Ascending aorta (tissue), 2 donors: ENCODE results near the gene TOM1. TPM values are rescaled to one million over a fixed set of nuclear protein-coding genes. Genes with fewer than 3 reads are reported as not detected.
A peak's percentile ranks its signal among the peaks of the same experiment; 100 is the strongest.

Source experiments
- DNase-seq, 2 donors: peaks; one replicate each; pipeline ENCODE4 v3.0.0-alpha.2; 2019; ENCODE audit warnings: low spot score in 2 of 2
- H3K27ac ChIP-seq, 2 donors: fragments of 200-600 bp; sonication (generic); one replicate each; pipeline ENCODE4 v1.5.1; 2016 to 2017; ENCODE audit warnings: mild to moderate bottlenecking in 1 of 2
- H3K27me3 ChIP-seq: fragments of 200-600 bp; sonication (generic); one replicate; pipeline ENCODE4 v1.5.1; 2017
- H3K36me3 ChIP-seq, 2 donors: fragments of 200-600 bp; sonication (generic); one replicate each; pipeline ENCODE4 v1.5.1; 2016
- H3K4me1 ChIP-seq, 2 donors: fragments of 200-600 bp; sonication (generic); one replicate each; pipeline ENCODE4 v1.5.1; 2016 to 2017; ENCODE audit warnings: mild to moderate bottlenecking in 1 of 2
- H3K4me3 ChIP-seq, 2 donors: fragments of 200-600 bp; sonication (generic); one replicate each; pipeline ENCODE4 v1.5.1; 2016 to 2017; ENCODE audit warnings: mild to moderate bottlenecking in 1 of 2
- H3K9me3 ChIP-seq, 2 donors: fragments of 200-600 bp; sonication (generic); one replicate each; pipeline ENCODE4 v1.5.1; 2016
- CTCF ChIP-seq, 3 experiments: fragments of 200-600 bp in 2 of 3; fragments of 450-650 bp in 1 of 3; sonication (generic) in 2 of 3; IDR thresholded peaks; one replicate each; pipeline ENCODE4 v1.5.1; 2016 to 2019; ENCODE audit warnings: antibody characterized with exemption in 3 of 3, mild to moderate bottlenecking in 1 of 3, moderate library complexity in 1 of 3
- intact Hi-C: fragments of 100-400 bp; cut with DNase I; formaldehyde crosslinking; loops from one replicate; pipeline ENCODE4 v1.15.1; 2023
- total RNA-seq: library from RNA; depleted of rRNA; stranded (reverse); fragments of >200 nt; gene quantifications from one replicate; pipeline ENCODE4 v1.1.0, GENCODE V29; 2016

TOM1 gene
- total RNA-seq, 1 donor from 2014 or later: 84.4 TPM

DNA sequence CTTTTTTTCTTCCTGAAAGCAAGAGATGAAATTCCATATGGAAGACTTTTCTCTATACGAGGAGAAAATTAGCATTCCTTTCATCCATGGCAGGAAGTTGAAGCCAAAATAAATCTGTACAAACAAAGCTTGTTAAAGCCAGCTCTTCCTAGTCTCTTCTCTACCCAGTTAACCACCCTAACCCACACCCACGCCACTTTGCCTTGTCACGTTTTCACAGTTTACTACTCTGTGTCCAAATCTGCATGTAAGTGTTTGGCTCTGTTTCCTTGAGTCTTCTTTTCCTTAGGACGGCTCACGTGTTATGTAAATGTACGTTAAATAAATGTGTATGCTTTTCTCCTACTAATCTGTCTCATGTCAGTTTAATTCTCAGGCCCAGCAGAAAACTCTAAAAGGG, 74.1 kb downstream of the TOM1 start:
- Histone ChIP-seq H3K27me3 (no peaks in the 10 kb centered on the region), H3K27ac (no peak overlapping the region)
- intact Hi-C loops: no loop called here

DNA sequence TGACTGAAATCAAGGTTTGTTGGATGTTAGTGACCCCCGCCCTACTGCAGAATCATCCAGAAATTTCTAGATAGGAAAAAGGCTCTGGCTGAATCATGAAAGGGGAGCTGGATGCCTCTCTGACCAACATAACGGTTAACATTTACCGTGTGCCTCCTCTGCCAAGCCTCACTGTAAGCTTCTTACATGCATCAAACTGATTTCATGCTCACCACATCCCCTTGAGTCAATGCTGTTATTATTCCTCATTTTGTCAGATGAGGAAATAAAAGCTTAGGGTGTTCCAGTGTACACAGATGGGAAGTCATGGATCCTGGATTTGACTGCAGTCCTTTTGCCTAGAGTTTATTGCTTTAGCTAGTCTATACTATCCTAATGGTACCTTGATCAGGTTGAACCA, 75.3 kb downstream of the TOM1 start:
- no peaks in the 10 kb centered on the region for H3K9me3 ChIP-seq
- intact Hi-C loops: no loop called here
- H3K4me3 ChIP-seq: no peak overlapping the region
- H3K36me3 ChIP-seq: no peaks in the 10 kb centered on the region
- DNase-seq: no peak
- TF ChIP-seq CTCF (IDR thresholded peaks at IDR 0.05): no peak
- peak overlapping the region in 1 of 2 donors; percentile 9 for H3K27ac ChIP-seq
- H3K27me3 ChIP-seq: no peaks in the 10 kb centered on the region
- peaks cover 0 to 19% of the 10 kb centered on the region in 2 donors for H3K4me1 ChIP-seq

More for the DNA sequence above, 74.1 kb downstream of the TOM1 start:
- Histone ChIP-seq H3K36me3 (no peaks in the 10 kb centered on the region), H3K4me3 (no peak overlapping the region), H3K9me3 (no peaks in the 10 kb centered on the region), H3K4me1 (peaks cover 0 to 19% of the 10 kb centered on the region in 2 donors)
- no peak for TF ChIP-seq CTCF (IDR thresholded peaks at IDR 0.05)
- no peak for DNase-seq

DNA sequence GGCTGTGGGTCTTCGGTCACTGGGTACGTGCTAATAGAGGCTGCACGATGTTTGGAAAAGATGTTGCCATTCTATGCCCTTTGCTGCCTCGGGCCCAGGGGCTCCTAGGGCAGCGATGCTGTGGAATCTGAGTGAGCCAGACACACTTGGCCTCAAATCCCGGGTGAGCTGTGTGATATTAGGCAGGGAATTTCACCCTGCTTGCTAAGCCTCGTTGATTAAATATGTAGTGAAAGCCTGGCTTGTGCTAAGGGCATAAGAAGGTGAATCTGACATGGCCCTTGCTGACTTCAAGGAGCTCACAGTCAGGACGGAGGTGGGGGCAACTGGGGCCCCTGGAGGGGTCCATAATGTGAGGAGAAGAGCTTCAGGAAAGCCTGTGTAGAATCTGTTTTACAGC, 75.8 kb downstream of the TOM1 start:
- TF ChIP-seq CTCF (IDR thresholded peaks at IDR 0.05): no peak
- intact Hi-C loops: no loop called here
- Histone ChIP-seq H3K9me3 (no peaks in the 10 kb centered on the region), H3K4me3 (no peak overlapping the region), H3K36me3 (no peaks in the 10 kb centered on the region), H3K27ac (peak overlapping the region; percentile 9 to 70), H3K27me3 (no peaks in the 10 kb centered on the region), H3K4me1 (peaks cover 4 to 24% of the 10 kb centered on the region in 2 donors)
- DNase-seq: no peak

DNA sequence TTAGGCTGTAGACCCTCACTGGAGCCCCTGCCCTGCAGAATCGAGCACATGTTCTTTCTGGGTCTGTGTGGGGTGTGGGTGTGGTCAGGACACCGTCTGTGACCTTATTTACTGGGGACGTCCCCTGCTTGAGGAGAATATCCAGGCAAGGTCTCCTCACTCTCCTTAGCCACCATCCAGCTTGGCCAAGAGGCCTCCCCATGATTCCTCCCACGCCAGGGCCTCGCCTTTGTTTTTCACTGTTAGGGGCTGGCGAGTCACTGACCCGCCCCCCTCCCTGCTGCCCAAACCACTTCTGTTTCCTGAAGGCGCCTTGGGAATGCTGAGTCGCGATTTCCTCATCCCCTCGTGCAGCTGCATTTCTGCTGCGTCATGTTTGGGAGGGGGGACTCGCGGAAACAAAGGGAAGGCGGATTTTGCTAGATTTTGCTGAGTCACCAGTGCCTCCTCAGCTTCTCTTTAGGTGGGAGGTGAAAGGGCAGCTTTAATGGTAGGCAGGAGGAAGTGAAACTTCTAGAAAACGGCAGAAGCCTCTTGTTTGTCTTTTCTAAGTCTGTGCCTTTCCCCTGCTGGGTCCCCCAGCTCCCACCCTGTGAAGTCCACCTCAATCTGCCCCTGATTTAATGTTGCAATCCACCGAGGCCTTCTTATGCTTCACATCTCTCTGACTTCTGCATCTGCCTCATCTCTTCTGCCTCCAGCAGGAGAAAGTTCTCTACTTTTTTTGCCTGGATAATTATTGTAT, 77.2 kb downstream of the TOM1 start:
- intact Hi-C loops: no loop called here
- Histone ChIP-seq H3K9me3 (no peaks in the 10 kb centered on the region), H3K36me3 (no peaks in the 10 kb centered on the region), H3K4me1 (peaks cover 5 to 33% of the 10 kb centered on the region in 2 donors), H3K4me3 (peak overlapping the region in 1 of 2 donors; percentile 24), H3K27me3 (no peaks in the 10 kb centered on the region), H3K27ac (peak overlapping the region; percentile 70 to 74)
- no peak for TF ChIP-seq CTCF (IDR thresholded peaks at IDR 0.05)
- peak; percentile 94 to 98 for DNase-seq

DNA sequence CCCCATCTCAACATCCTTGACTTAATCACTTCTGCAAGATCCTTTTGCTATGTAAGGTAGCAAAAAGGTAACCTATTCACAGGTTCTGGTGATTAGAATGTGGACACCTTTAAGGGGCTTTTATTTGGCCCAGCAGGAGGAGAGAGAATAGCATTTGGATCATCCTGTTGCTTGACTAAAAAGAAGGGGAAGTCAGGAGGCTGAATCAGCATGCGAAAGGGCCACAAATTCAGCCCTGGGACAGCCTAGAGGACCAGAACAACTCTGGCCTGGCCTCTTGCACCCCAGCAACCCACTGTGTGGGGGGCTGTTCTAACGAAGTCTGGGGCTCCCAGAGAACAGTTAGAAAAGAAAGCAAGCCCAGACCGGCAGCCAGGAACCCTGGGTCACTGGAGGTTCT, 78.0 kb downstream of the TOM1 start:
- TF ChIP-seq CTCF (IDR thresholded peaks at IDR 0.05): no peak
- DNase-seq: no peak
- H3K27ac ChIP-seq: peak overlapping the region; percentile 70 to 74
- intact Hi-C loops: no loop called here
- no peaks in the 10 kb centered on the region for H3K9me3 ChIP-seq
- H3K4me1 ChIP-seq: peaks cover 5 to 29% of the 10 kb centered on the region in 2 donors
- no peaks in the 10 kb centered on the region for H3K27me3 ChIP-seq
- no peaks in the 10 kb centered on the region for H3K36me3 ChIP-seq
- no peak overlapping the region for H3K4me3 ChIP-seq
